Inferior parietal cortex (tissue), 1 donor: Measurements from ENCODE around the gene BCLAF1.
"Not testable (repeated sequence)": the region's sequence is repeated elsewhere in the genome, so short reads cannot be mapped to it uniquely, and the experiment has no call there.

Experiments
- DNase-seq: peaks from one replicate; pipeline ENCODE4 v3.0.0-alpha.2; 2016; ENCODE audit errors: extremely low spot score

Gene BCLAF1

GRCh38 chr6:136249336-136249735 lies 40.3 kb downstream of the BCLAF1 start:
- DNase-seq, result no peak

- DNase-seq, result no peak
These were observed 45.5 kb downstream of the BCLAF1 start for GRCh38 chr6:136244061-136244616.

GRCh38 chr6:136236466-136237293 lies 53.0 kb downstream of the BCLAF1 start:
- no peak for DNase-seq

GRCh38 chr6:136235233-136235564 lies 54.4 kb downstream of the BCLAF1 start:
- DNase-seq, result no peak

GRCh38 chr6:136232701-136233100 lies 56.9 kb downstream of the BCLAF1 start:
- DNase-seq, result no peak

- no peak for DNase-seq
These were observed 59.3 kb downstream of the BCLAF1 start for GRCh38 chr6:136230219-136230853.

- DNase-seq, result no peak
These were observed 60.8 kb downstream of the BCLAF1 start for GRCh38 chr6:136228814-136229213.

GRCh38 chr6:136226674-136227377 lies 62.8 kb downstream of the BCLAF1 start:
- no peak for DNase-seq

- peak; percentile 83 for DNase-seq
These were observed 63.5 kb downstream of the BCLAF1 start for GRCh38 chr6:136226027-136226673.

GRCh38 chr6:136225496-136225895 lies 64.2 kb downstream of the BCLAF1 start:
- no peak for DNase-seq

- DNase-seq, result not testable (repeated sequence)
These were observed 64.7 kb downstream of the BCLAF1 start for GRCh38 chr6:136224974-136225373.

- no peak for DNase-seq
These were observed 72.9 kb downstream of the BCLAF1 start for GRCh38 chr6:136216503-136217401.

- DNase-seq, result no peak
These were observed 75.8 kb downstream of the BCLAF1 start for GRCh38 chr6:136213853-136214252.

- DNase-seq, result no peak
These were observed 76.6 kb downstream of the BCLAF1 start for GRCh38 chr6:136213012-136213539.

- DNase-seq, result no peak
These were observed 77.0 kb downstream of the BCLAF1 start for GRCh38 chr6:136212608-136213007.

GRCh38 chr6:136210398-136211165 lies 79.1 kb downstream of the BCLAF1 start:
- no peak for DNase-seq

- no peak for DNase-seq
These were observed 80.2 kb downstream of the BCLAF1 start for GRCh38 chr6:136209496-136209895.

GRCh38 chr6:136208783-136209182 lies 80.9 kb downstream of the BCLAF1 start:
- DNase-seq, result no peak
